22Rv1 (cell line): Measurements from ENCODE around the gene ADH5.

Experiments
- ZFX ChIP-seq: fragments of 450-650 bp; IDR thresholded peaks from 2 replicates; pipeline ENCODE4 v1.6.1; 2017; ENCODE audit warnings: antibody characterized with exemption, borderline replicate concordance
- TF ChIP-seq, protein P1 (sequence below): fragments of 450-650 bp; IDR thresholded peaks from 2 replicates; pipeline ENCODE4 v1.5.1; 2017; ENCODE audit warnings: mild to moderate bottlenecking

DNA sequence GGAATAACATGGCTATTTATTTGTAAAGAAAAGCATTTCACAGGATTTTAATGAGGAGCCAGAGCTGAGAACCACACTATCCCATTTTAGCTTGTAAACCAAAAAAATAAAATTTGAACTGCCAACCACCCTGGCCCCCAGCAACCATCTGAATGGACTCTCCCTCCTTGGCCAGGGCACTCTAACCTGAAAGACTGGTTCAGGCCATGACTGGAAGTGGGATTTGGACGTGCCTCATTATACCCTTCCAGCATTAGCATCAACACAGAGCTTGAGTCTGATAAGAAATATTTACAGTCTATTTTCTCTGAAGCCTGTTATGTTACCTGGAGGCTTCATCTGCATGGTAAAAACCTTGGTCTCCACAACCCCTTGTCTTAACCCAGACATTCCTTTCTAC is 63.1 kb downstream of the ADH5 start:
- TF ChIP-seq, protein P1, sequence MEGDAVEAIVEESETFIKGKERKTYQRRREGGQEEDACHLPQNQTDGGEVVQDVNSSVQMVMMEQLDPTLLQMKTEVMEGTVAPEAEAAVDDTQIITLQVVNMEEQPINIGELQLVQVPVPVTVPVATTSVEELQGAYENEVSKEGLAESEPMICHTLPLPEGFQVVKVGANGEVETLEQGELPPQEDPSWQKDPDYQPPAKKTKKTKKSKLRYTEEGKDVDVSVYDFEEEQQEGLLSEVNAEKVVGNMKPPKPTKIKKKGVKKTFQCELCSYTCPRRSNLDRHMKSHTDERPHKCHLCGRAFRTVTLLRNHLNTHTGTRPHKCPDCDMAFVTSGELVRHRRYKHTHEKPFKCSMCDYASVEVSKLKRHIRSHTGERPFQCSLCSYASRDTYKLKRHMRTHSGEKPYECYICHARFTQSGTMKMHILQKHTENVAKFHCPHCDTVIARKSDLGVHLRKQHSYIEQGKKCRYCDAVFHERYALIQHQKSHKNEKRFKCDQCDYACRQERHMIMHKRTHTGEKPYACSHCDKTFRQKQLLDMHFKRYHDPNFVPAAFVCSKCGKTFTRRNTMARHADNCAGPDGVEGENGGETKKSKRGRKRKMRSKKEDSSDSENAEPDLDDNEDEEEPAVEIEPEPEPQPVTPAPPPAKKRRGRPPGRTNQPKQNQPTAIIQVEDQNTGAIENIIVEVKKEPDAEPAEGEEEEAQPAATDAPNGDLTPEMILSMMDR = no peak
- no peak for TF ChIP-seq ZFX
